ENCODE results near the gene ASTN2. TPM values are rescaled to one million over a fixed set of nuclear protein-coding genes. Genes with fewer than 3 reads are reported as not detected.

The ASTN2 gene
- total RNA-seq, 4 donors from 2014 or later: 3.2 to 7.0 (median 5.4) TPM

GRCh38 chr9:116700882-116701865, 713.7 kb downstream of the ASTN2 start:
- TF ChIP-seq CTCF (IDR thresholded peaks at IDR 0.05; ENCODE audit: low read depth): no peak

- no peak for TF ChIP-seq CTCF (IDR thresholded peaks at IDR 0.05; ENCODE audit: low read depth)
These were observed 714.6 kb downstream of the ASTN2 start for GRCh38 chr9:116700279-116700678.

DNA sequence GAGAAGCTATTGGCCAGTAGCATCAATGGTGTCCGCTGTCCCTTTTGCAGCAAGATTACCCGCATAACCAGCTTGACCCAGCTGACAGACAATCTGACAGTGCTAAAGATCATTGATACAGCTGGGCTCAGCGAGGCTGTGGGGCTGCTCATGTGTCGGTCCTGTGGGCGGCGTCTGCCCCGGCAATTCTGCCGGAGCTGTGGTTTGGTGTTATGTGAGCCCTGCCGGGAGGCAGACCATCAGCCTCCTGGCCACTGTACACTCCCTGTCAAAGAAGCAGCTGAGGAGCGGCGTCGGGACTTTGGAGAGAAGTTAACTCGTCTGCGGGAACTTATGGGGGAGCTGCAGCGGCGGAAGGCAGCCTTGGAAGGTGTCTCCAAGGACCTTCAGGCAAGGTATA, 717.0 kb downstream of the ASTN2 start:
- TF ChIP-seq CTCF (IDR thresholded peaks at IDR 0.05; ENCODE audit: low read depth): no peak

GRCh38 chr9:116697362-116697761, 717.5 kb downstream of the ASTN2 start:
- no peak for TF ChIP-seq CTCF (IDR thresholded peaks at IDR 0.05; ENCODE audit: low read depth)

GRCh38 chr9:116695438-116695837, 719.4 kb downstream of the ASTN2 start:
- TF ChIP-seq CTCF (IDR thresholded peaks at IDR 0.05; ENCODE audit: low read depth): no peak

DNA sequence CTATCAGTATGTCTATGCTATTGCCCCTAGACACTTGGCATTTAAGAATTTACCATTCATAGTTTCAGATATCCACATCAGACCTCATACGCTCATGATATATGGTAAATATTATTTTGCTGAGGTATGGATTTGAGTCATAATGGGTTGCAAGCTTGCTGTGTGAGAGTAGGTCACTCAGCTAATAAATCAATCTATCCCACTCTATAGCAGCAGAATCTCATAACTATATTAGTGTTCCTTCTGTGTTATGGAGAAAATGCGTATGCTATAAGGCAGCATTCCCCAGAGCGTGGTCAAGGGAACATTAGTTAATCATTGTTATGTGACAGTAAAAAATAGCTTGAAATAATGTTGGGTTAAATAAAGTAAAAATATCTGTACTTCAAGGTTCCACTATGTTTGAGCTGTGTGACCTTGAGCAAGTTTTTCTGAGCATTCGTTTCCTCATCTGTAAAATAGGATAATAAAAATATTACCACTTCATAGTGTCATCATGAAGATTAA, 720.0 kb downstream of the ASTN2 start:
- TF ChIP-seq CTCF (IDR thresholded peaks at IDR 0.05; ENCODE audit: low read depth): no peak

GRCh38 chr9:116693233-116693731, 721.6 kb downstream of the ASTN2 start:
- TF ChIP-seq CTCF (IDR thresholded peaks at IDR 0.05; ENCODE audit: low read depth): no peak
